ENCODE results near the gene SLC6A18.
A peak's percentile ranks its signal among the peaks of the same experiment; 100 is the strongest.

SLC6A18 gene

GRCh38 chr5:1292846-1293415 lies 67.8 kb downstream of the SLC6A18 start:
- ChIA-PET POLR2A (no interaction called here), CTCF (no interaction called here)
- DNase-seq (ENCODE audit: extremely low spot score), result no peak
- TF ChIP-seq CTBP1 (IDR thresholded peaks at IDR 0.05; ENCODE audit: borderline replicate concordance) (no peak), NFRKB (IDR thresholded peaks at IDR 0.05) (no peak), ZNF384 (IDR thresholded peaks at IDR 0.05) (no peak), FOXM1 (IDR thresholded peaks at IDR 0.05; ENCODE audit: borderline replicate concordance) (no peak), ARNT (IDR thresholded peaks at IDR 0.05) (no peak), BHLHE40 (IDR thresholded peaks at IDR 0.05; ENCODE audit: borderline replicate concordance) (no peak), FOXA1 (IDR thresholded peaks at IDR 0.05) (no peak), TARDBP (IDR thresholded peaks at IDR 0.05) (no peak), L3MBTL2 (conservative IDR thresholded peaks at IDR 0.05) (no peak), LEF1 (IDR thresholded peaks at IDR 0.05; ENCODE audit: borderline replicate concordance) (no peak), FOXK2 (IDR thresholded peaks at IDR 0.05) (no peak), SUZ12 (IDR thresholded peaks at IDR 0.05) (no peak), ELF4 (IDR thresholded peaks at IDR 0.05) (no peak), SP1 (IDR thresholded peaks at IDR 0.05) (no peak), HDGF (IDR thresholded peaks at IDR 0.05; ENCODE audit: borderline replicate concordance) (no peak), PKNOX1 (IDR thresholded peaks at IDR 0.05) (no peak)

- CTCF ChIA-PET, result no interaction called here
- POLR2A ChIA-PET, result no interaction called here
- TF ChIP-seq NFRKB (IDR thresholded peaks at IDR 0.05), result no peak
- TF ChIP-seq FOXA1 (IDR thresholded peaks at IDR 0.05), result no peak
- no peak for TF ChIP-seq PKNOX1 (IDR thresholded peaks at IDR 0.05)
- TF ChIP-seq FOXM1 (IDR thresholded peaks at IDR 0.05; ENCODE audit: borderline replicate concordance), result no peak
- DNase-seq (ENCODE audit: extremely low spot score), result no peak
Measured at GRCh38 chr5:1293416-1294205, 68.4 kb downstream of the SLC6A18 start.

GRCh38 chr5:1294206-1294834 lies 69.1 kb downstream of the SLC6A18 start:
- DNase-seq (ENCODE audit: extremely low spot score), result no peak
- ChIA-PET POLR2A (no interaction called here), CTCF (no interaction called here)
- TF ChIP-seq SUZ12 (IDR thresholded peaks at IDR 0.05), result no peak
- TF ChIP-seq BHLHE40 (IDR thresholded peaks at IDR 0.05; ENCODE audit: borderline replicate concordance), result no peak
- 0 out of 2 replicates have a peak, but pooled peaks have one; percentile 27 for TF ChIP-seq L3MBTL2 (conservative IDR thresholded peaks at IDR 0.05)
- no peak for TF ChIP-seq SP1 (IDR thresholded peaks at IDR 0.05)
- no peak for TF ChIP-seq HDGF (IDR thresholded peaks at IDR 0.05; ENCODE audit: borderline replicate concordance)

- peak; percentile 46 for DNase-seq (ENCODE audit: extremely low spot score)
- CTCF ChIA-PET, result no interaction called here
Measured at GRCh38 chr5:1294835-1295649, 69.9 kb downstream of the SLC6A18 start, which contains the start of gene TERT. TERT (minus strand) TSS chr5:1295068; CDS start chr5:1294989, 79 bp downstream.

GRCh38 chr5:1295650-1296037 lies 70.5 kb downstream of the SLC6A18 start:
- TF ChIP-seq CTBP1 (IDR thresholded peaks at IDR 0.05; ENCODE audit: borderline replicate concordance) (no peak), L3MBTL2 (conservative IDR thresholded peaks at IDR 0.05) (no peak), FOXK2 (IDR thresholded peaks at IDR 0.05) (no peak), HDGF (IDR thresholded peaks at IDR 0.05; ENCODE audit: borderline replicate concordance) (no peak), FOXA1 (IDR thresholded peaks at IDR 0.05) (no peak), BHLHE40 (IDR thresholded peaks at IDR 0.05; ENCODE audit: borderline replicate concordance) (no peak), PKNOX1 (IDR thresholded peaks at IDR 0.05) (no peak), LEF1 (IDR thresholded peaks at IDR 0.05; ENCODE audit: borderline replicate concordance) (no peak), NFRKB (IDR thresholded peaks at IDR 0.05) (no peak), ZNF384 (IDR thresholded peaks at IDR 0.05) (no peak), ELF4 (IDR thresholded peaks at IDR 0.05) (no peak)
- DNase-seq (ENCODE audit: extremely low spot score), result no peak
- ChIA-PET CTCF (no interaction called here), POLR2A (no interaction called here)

More at GRCh38 chr5:1294835-1295649, 69.9 kb downstream of the SLC6A18 start, which contains the start of gene TERT:
- POLR2A ChIA-PET, result no interaction called here
- TF ChIP-seq SUZ12 (IDR thresholded peaks at IDR 0.05), result no peak
- no peak for TF ChIP-seq TARDBP (IDR thresholded peaks at IDR 0.05)
- no peak for TF ChIP-seq CTBP1 (IDR thresholded peaks at IDR 0.05; ENCODE audit: borderline replicate concordance)
- TF ChIP-seq LEF1 (IDR thresholded peaks at IDR 0.05; ENCODE audit: borderline replicate concordance), result no peak
- TF ChIP-seq HDGF (IDR thresholded peaks at IDR 0.05; ENCODE audit: borderline replicate concordance), result no peak
